ENCODE results near the gene TAF15. TPM values are rescaled to one million over a fixed set of nuclear protein-coding genes. Genes with fewer than 3 reads are reported as not detected.

Gene TAF15
- total and polyA plus RNA-seq, 2 donors (not counting 1 experiment from before 2014, with no cell fraction given), result 51.0 to 246 TPM

DNA sequence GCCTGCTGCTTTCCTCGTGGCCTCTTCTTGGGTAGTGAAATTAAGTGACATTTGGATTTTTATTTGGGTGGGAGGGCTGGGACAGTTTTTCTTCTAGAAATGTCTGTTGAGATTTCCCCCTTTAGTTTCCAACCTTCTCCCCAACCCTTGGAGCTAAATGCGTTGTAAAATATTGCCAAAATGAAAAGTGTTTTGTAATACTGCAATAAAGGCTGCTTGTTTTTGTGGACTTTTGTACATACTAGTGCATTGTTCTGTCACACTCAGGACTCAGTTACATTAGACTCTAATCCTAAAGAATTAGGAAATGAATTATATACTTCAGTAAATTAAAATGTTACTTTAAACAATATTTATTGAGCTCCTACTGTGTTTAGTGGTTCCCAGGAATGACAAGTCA is 37.7 kb downstream of the TAF15 start:
- Histone ChIP-seq H3K27me3 (replicated peaks in 1 of 4; ENCODE audit: control extremely low read depth in 1 of 4, control insufficient read depth in 3 of 4, insufficient read depth in 4 of 4, low read length in 3 of 4) (no peaks in the 10 kb centered on the region), H4K20me1 (ENCODE audit: control insufficient read depth, insufficient read depth, low read length, poor library complexity, severe bottlenecking) (peaks cover 13% of the 10 kb centered on the region), H3K4me3 (ENCODE audit: control extremely low read depth in 1 of 5, extremely low read depth in 1 of 5, insufficient read depth in 1 of 5, low read depth in 2 of 5, low read length in 4 of 5) (no peak overlapping the region), H3K36me3 (replicated peaks in 1 of 2; ENCODE audit: control extremely low read depth in 1 of 2, control insufficient read depth in 1 of 2, extremely low read depth in 1 of 2, insufficient read depth in 2 of 2, low read length in 1 of 2) (peaks cover 0 to 65% of the 10 kb centered on the region in 2 experiments), H3K4me1 (ENCODE audit: control insufficient read depth in 2 of 2, insufficient read depth in 2 of 2, low read length in 2 of 2) (no peaks in the 10 kb centered on the region), H3K9ac (ENCODE audit: low read length) (no peak overlapping the region), H3K79me2 (ENCODE audit: control insufficient read depth, insufficient read depth, low read length) (no peaks in the 10 kb centered on the region), H3K27ac (ENCODE audit: low read length in 2 of 2) (no peak overlapping the region), H3K4me2 (replicated peaks; ENCODE audit: low read depth, low read length, poor library complexity, severe bottlenecking) (no peak overlapping the region), H3K9me3 (ENCODE audit: control extremely low read depth in 1 of 3, control insufficient read depth in 2 of 3, insufficient read depth in 1 of 3, low read length in 2 of 3) (no peaks in the 10 kb centered on the region), H2AFZ (ENCODE audit: insufficient read depth, low read depth, low read length, poor library complexity, severe bottlenecking) (no peak overlapping the region)
- no peaks in the 10 kb centered on the region for H3K4me1 Mint-ChIP-seq
- H3K27me3 Mint-ChIP-seq, result no peaks in the 10 kb centered on the region
- H3K9me3 Mint-ChIP-seq (ENCODE audit: insufficient read depth), result no peaks in the 10 kb centered on the region
- WGBS (ENCODE audit: insufficient coverage), result no CpG with 5 or more reads among the region's 2 CpGs
- no peak for DNase-seq
- intact Hi-C loops (cut with micrococcal nuclease), result no loop called here
- ChIA-PET CTCF (interaction anchor here (1.0 to 2.5 kb wide), 2 partner anchors 38 to 83 kb away, joined by 3 to 5 read pairs; no protein-coding TSS in a partner anchor), POLR2A (no interaction called here)
- no peak for ATAC-seq (ENCODE audit: low read depth)
- no peak overlapping the region for H3K27ac Mint-ChIP-seq
- H3K4me3 Mint-ChIP-seq, result no peak overlapping the region
- no peak for TF ChIP-seq EZH2 (IDR thresholded peaks at IDR 0.05; ENCODE audit: borderline replicate concordance, insufficient read depth, low read depth, low read length, poor library complexity, severe bottlenecking)
- TF ChIP-seq, protein P1, sequence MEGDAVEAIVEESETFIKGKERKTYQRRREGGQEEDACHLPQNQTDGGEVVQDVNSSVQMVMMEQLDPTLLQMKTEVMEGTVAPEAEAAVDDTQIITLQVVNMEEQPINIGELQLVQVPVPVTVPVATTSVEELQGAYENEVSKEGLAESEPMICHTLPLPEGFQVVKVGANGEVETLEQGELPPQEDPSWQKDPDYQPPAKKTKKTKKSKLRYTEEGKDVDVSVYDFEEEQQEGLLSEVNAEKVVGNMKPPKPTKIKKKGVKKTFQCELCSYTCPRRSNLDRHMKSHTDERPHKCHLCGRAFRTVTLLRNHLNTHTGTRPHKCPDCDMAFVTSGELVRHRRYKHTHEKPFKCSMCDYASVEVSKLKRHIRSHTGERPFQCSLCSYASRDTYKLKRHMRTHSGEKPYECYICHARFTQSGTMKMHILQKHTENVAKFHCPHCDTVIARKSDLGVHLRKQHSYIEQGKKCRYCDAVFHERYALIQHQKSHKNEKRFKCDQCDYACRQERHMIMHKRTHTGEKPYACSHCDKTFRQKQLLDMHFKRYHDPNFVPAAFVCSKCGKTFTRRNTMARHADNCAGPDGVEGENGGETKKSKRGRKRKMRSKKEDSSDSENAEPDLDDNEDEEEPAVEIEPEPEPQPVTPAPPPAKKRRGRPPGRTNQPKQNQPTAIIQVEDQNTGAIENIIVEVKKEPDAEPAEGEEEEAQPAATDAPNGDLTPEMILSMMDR (IDR thresholded peaks at IDR 0.05), result no peak

DNA sequence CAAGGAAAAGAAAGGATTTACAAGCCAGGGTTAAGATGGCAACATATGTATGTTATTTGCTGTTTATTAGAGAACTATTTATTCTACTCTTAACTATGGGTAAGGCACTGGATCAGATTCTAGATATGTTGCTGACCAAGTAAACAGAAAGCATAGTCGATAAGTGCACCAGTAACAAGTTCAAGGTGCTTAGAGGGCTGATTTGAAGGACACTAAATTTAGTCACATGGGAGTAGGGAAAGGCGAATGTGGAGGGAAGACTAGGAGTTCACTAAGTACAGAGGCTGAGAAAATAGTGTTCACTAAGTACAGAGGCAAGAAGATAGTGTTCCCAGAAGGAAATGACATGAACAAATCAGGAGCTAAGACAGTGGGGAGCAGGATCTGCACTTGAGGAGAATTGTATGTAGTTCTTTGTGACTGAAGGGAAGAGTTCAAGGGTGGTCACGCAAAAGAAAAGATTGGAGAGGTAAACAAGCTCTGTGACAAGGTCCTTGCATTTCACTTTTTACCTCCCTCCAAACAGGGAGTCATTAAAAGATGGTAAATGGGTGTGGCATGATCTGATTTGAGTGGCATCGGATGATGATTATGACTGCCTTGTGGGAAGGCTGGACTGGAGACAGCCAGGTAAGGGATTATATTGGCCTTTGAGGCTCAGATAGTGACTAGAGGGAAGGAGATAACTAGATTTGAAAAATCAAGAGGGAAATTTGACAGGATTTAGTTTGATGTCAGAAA is 38.5 kb downstream of the TAF15 start:
- CTCF ChIA-PET, result interaction anchor here (0.6 to 2.5 kb wide), 8 partner anchors 13 to 694 kb away, joined by 3 to 6 read pairs (median 3); no protein-coding TSS in a partner anchor
- 93% methylated on average over 3 of the region's 4 CpGs for WGBS (ENCODE audit: insufficient coverage)
- Histone ChIP-seq H3K27ac (ENCODE audit: low read length in 2 of 2) (no peak overlapping the region), H3K9ac (ENCODE audit: low read length) (no peak overlapping the region), H3K9me3 (ENCODE audit: control extremely low read depth in 1 of 3, control insufficient read depth in 2 of 3, insufficient read depth in 1 of 3, low read length in 2 of 3) (no peaks in the 10 kb centered on the region), H4K20me1 (ENCODE audit: control insufficient read depth, insufficient read depth, low read length, poor library complexity, severe bottlenecking) (peaks cover 9% of the 10 kb centered on the region), H3K4me3 (ENCODE audit: control extremely low read depth in 1 of 5, extremely low read depth in 1 of 5, insufficient read depth in 1 of 5, low read depth in 2 of 5, low read length in 4 of 5) (no peak overlapping the region), H3K27me3 (replicated peaks in 1 of 4; ENCODE audit: control extremely low read depth in 1 of 4, control insufficient read depth in 3 of 4, insufficient read depth in 4 of 4, low read length in 3 of 4) (no peaks in the 10 kb centered on the region), H3K4me2 (replicated peaks; ENCODE audit: low read depth, low read length, poor library complexity, severe bottlenecking) (no peak overlapping the region), H3K4me1 (ENCODE audit: control insufficient read depth in 2 of 2, insufficient read depth in 2 of 2, low read length in 2 of 2) (no peaks in the 10 kb centered on the region), H3K79me2 (ENCODE audit: control insufficient read depth, insufficient read depth, low read length) (no peaks in the 10 kb centered on the region), H2AFZ (ENCODE audit: insufficient read depth, low read depth, low read length, poor library complexity, severe bottlenecking) (no peak overlapping the region), H3K36me3 (replicated peaks in 1 of 2; ENCODE audit: control extremely low read depth in 1 of 2, control insufficient read depth in 1 of 2, extremely low read depth in 1 of 2, insufficient read depth in 2 of 2, low read length in 1 of 2) (peaks cover 2 to 57% of the 10 kb centered on the region in 2 experiments)
- Mint-ChIP-seq H3K4me1 (no peaks in the 10 kb centered on the region), H3K27me3 (no peaks in the 10 kb centered on the region), H3K4me3 (no peak overlapping the region), H3K27ac (peak overlapping the region; percentile 7), H3K9me3 (ENCODE audit: insufficient read depth) (no peaks in the 10 kb centered on the region)
- TF ChIP-seq, protein P1 (IDR thresholded peaks at IDR 0.05), result no peak
- no peak for TF ChIP-seq EZH2 (IDR thresholded peaks at IDR 0.05; ENCODE audit: borderline replicate concordance, insufficient read depth, low read depth, low read length, poor library complexity, severe bottlenecking)
- intact Hi-C loops (cut with micrococcal nuclease), result no loop called here
- no peak for DNase-seq
- ATAC-seq (ENCODE audit: low read depth), result no peak
- POLR2A ChIA-PET, result no interaction called here

All from B cell (primary cell).